Measurements from ENCODE around the gene SLC25A29.

SLC25A29 gene

GRCh38 chr14:100279133-100279532 lies 27.1 kb downstream of the SLC25A29 start:
- FAIRE-seq: no peak

- FAIRE-seq: no peak
Measured at GRCh38 chr14:100278702-100279101, 27.5 kb downstream of the SLC25A29 start.

GRCh38 chr14:100275214-100275613 lies 31.0 kb downstream of the SLC25A29 start:
- no peak for FAIRE-seq

- FAIRE-seq: no peak
Measured at GRCh38 chr14:100274250-100274649, 32.0 kb downstream of the SLC25A29 start.

GRCh38 chr14:100271247-100271939 lies 34.9 kb downstream of the SLC25A29 start:
- no peak for FAIRE-seq

GRCh38 chr14:100268591-100269207 lies 37.5 kb downstream of the SLC25A29 start:
- no peak for FAIRE-seq

GRCh38 chr14:100267990-100268389 lies 38.3 kb downstream of the SLC25A29 start:
- no peak for FAIRE-seq

- no peak for FAIRE-seq
Measured at GRCh38 chr14:100263141-100263540, 43.1 kb downstream of the SLC25A29 start.

- no peak for FAIRE-seq
Measured at GRCh38 chr14:100262545-100262944, 43.7 kb downstream of the SLC25A29 start.

- FAIRE-seq: no peak
Measured at GRCh38 chr14:100261621-100262020, 44.6 kb downstream of the SLC25A29 start.

GRCh38 chr14:100256339-100256895 lies 49.8 kb downstream of the SLC25A29 start:
- FAIRE-seq: no peak

GRCh38 chr14:100252684-100253083 lies 53.6 kb downstream of the SLC25A29 start:
- FAIRE-seq: no peak

- no peak for FAIRE-seq
Measured at GRCh38 chr14:100250732-100251465, 55.3 kb downstream of the SLC25A29 start.

- FAIRE-seq: no peak
Measured at GRCh38 chr14:100246809-100247428, 59.3 kb downstream of the SLC25A29 start.

- no peak for FAIRE-seq
Measured at GRCh38 chr14:100243020-100243419, 63.2 kb downstream of the SLC25A29 start.

GRCh38 chr14:100241279-100241678 lies 65.0 kb downstream of the SLC25A29 start:
- no peak for FAIRE-seq
